ENCODE measurements around the gene MYO3B.

The MYO3B gene

DNA sequence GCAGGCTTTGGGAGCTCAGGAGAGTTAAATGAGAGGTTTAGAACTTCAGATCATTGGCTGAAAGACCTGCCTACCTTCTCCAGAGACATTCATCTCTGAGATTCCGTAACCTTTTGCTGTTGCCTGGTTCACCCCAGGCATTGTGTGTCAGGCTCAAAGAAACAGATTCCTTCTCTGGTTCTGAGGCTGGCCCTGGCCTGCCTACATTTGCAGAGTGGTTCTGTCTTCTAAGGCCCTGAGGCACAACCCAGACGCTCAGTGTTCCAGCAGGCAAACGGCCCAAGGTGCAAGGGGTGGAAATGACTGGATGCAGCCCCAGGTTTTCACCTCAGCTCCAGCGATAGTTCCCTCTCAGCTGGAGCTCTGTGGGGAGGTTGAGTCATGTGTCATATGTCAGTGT lies 48.3 kb downstream of the MYO3B start:
- no peak overlapping the region for H3K27ac ChIP-seq
- no peak for TF ChIP-seq ZFX (IDR thresholded peaks at IDR 0.05)
- TF ChIP-seq, protein P1, sequence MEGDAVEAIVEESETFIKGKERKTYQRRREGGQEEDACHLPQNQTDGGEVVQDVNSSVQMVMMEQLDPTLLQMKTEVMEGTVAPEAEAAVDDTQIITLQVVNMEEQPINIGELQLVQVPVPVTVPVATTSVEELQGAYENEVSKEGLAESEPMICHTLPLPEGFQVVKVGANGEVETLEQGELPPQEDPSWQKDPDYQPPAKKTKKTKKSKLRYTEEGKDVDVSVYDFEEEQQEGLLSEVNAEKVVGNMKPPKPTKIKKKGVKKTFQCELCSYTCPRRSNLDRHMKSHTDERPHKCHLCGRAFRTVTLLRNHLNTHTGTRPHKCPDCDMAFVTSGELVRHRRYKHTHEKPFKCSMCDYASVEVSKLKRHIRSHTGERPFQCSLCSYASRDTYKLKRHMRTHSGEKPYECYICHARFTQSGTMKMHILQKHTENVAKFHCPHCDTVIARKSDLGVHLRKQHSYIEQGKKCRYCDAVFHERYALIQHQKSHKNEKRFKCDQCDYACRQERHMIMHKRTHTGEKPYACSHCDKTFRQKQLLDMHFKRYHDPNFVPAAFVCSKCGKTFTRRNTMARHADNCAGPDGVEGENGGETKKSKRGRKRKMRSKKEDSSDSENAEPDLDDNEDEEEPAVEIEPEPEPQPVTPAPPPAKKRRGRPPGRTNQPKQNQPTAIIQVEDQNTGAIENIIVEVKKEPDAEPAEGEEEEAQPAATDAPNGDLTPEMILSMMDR (conservative IDR thresholded peaks at IDR 0.05): no peak

DNA sequence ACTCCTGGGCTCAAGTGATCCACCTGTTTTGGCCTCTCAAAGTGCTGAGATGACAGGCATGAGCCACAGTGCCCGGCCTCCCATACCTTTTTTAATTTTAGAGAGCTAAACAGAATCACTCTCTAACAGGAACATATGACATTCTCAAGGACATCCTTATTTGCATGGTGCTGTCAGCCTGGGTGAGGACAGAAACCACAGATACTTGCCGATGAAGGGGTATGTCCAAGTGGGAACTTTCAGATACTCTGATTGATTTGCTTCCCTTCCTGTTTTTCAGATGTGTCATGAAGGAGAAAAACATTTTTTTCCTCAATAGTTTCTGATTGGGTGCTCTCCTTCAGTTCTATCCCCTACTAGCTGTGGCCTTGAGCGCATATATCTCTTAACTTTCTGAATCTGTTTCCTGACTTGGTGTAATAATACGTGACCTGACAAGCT lies 49.6 kb downstream of the MYO3B start:
- TF ChIP-seq ZFX (IDR thresholded peaks at IDR 0.05): no peak
- TF ChIP-seq, protein P1 (conservative IDR thresholded peaks at IDR 0.05): no peak
- H3K27ac ChIP-seq: no peak overlapping the region

DNA sequence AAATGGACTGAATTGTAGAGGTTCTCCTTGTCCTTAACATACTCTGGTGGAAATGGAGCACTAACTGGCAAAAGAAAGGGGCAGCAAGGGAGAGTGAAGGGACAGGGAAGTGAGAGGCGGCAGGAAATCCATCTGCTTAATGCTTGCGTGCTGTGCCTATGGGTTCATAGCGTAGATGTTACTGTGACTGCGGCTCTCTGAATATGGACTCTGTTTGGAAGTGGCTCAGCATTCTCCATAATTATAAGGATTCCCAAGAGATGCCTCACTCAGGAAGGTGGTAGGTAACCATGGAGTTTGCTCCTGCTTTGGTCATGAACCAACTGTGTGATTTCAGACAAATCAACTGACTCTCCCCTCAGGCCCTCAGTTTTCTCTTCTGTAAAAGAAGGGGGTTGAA lies 50.0 kb downstream of the MYO3B start:
- no peak overlapping the region for H3K27ac ChIP-seq
- TF ChIP-seq ZFX (IDR thresholded peaks at IDR 0.05): no peak
- TF ChIP-seq, protein P1 (conservative IDR thresholded peaks at IDR 0.05): no peak

DNA sequence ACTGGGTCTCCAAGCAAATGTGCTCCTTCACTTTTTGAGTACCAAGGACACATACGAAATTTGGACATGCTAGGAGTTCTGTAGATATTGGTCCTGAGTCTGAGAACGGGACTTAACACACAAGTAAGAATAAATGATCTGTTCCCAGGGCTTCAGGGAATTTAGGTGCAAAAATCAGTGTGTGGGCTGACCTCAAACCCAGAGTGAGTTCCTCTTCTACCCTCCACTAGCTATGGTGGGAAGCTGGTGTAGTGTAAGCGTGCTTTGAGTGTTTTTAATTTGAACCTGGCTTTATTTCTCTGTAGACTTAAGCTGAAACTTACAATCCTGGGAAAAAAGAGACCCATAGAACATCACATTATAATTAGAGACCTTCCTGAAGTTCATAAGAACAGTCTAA lies 50.5 kb downstream of the MYO3B start:
- H3K27ac ChIP-seq: no peak overlapping the region
- TF ChIP-seq, protein P1 (conservative IDR thresholded peaks at IDR 0.05): no peak
- no peak for TF ChIP-seq ZFX (IDR thresholded peaks at IDR 0.05)

DNA sequence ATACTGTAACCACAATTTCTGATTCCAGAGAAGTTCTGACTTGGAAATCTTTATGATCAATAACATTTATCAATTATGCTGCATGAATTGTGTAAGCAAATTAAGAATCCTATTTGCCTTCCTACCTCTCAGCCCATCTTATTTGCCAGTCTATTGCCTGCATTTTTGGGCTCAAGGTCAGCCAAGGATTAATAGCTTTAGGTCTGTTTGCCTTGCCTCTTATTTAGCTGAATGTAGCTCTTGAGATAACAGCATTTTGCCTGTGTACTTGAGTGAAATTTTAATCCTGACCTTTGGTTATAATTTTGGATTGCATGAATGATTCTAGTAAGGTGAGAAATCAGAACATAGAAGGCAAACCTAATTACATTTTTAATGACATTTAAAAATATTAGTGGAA lies 51.2 kb downstream of the MYO3B start:
- no peak for TF ChIP-seq ZFX (IDR thresholded peaks at IDR 0.05)
- TF ChIP-seq, protein P1 (conservative IDR thresholded peaks at IDR 0.05): no peak

DNA sequence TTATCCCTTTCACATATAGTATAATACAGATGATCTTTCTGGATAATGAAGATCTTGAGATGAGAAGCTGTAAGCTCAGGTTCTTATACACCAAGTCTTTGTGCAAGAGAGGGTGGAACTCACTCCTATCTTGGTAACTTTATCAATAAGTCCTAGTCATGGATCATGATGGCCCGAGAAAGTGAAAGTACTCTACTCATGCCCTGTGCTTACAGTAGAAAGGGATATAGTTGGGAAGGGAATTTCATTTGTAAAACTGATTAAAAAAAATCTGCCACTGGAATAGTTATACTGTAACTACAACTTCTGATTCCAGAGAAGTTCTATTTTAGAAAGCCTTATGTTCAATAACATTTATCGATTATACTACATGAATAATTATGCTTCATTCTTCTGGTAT lies 51.8 kb downstream of the MYO3B start:
- TF ChIP-seq ZFX (IDR thresholded peaks at IDR 0.05): no peak
- TF ChIP-seq, protein P1 (conservative IDR thresholded peaks at IDR 0.05): no peak
- no peak overlapping the region for H3K27ac ChIP-seq

More for the DNA sequence above, 51.2 kb downstream of the MYO3B start:
- H3K27ac ChIP-seq: no peak overlapping the region

DNA sequence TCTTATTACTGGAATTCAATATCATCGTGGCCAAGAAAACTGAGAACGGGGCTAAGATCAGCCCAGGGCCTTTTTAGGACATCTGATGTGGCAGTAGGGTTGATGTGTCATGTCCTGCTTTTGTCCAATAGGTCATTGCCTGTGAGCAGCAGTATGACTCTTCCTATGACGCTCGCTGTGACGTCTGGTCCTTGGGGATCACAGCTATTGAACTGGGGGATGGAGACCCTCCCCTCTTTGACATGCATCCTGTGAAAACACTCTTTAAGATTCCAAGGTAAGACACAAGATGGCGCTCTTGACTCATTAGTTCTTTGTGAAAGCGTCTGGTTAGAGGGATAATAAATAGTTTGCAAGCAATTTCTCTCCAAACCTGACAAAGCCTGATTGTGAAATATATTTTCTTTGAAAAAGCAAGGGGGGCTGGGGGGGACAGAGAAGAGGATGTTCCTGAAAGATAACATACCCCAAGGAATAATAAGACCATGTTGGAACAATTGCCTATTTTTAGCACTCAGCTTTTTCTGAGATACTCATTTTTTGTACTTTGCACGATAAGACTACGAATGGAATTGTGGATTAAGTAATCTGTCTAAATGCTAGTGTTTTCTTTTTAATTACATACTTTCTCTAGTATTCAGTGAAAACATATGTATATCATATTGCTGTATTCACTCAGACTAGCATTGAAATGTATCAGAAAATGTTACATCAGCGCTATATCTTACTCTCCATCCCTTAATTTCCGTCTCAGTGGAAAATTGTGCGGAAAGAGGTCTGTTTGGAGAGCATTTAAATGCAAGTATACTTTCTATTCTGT lies 58.1 kb downstream of the MYO3B start:
- TF ChIP-seq ZFX (IDR thresholded peaks at IDR 0.05): no peak
- TF ChIP-seq, protein P1 (conservative IDR thresholded peaks at IDR 0.05): peak; percentile 80
- no peak overlapping the region for H3K27ac ChIP-seq
